HL-60 (cell line): ENCODE measurements around the gene VPS35L.

ENCODE experiments used
- GABPA ChIP-seq: IDR thresholded peaks from 2 replicates; pipeline ENCODE4 v1.6.1; 2012; ENCODE audit warnings: low read depth
- POLR2AphosphoS5 ChIP-seq: IDR thresholded peaks from 2 replicates; pipeline ENCODE4 v1.6.1; 2012; ENCODE audit warnings: low read depth
- SPI1 ChIP-seq: IDR thresholded peaks from 2 replicates; pipeline ENCODE4 v1.6.1; 2012; ENCODE audit warnings: low read depth, mild to moderate bottlenecking, borderline replicate concordance
- TF ChIP-seq, protein P1 (sequence below): IDR thresholded peaks from one replicate; pipeline ENCODE4 v1.5.1; 2011; ENCODE audit warnings: low read length, control low read depth, inconsistent platforms; ENCODE audit not compliant: insufficient read depth
- TF ChIP-seq, protein P2 (sequence below): IDR thresholded peaks from 2 replicates; pipeline ENCODE4 v1.6.1; 2012; ENCODE audit warnings: low read depth; ENCODE audit not compliant: insufficient replicate concordance

DNA sequence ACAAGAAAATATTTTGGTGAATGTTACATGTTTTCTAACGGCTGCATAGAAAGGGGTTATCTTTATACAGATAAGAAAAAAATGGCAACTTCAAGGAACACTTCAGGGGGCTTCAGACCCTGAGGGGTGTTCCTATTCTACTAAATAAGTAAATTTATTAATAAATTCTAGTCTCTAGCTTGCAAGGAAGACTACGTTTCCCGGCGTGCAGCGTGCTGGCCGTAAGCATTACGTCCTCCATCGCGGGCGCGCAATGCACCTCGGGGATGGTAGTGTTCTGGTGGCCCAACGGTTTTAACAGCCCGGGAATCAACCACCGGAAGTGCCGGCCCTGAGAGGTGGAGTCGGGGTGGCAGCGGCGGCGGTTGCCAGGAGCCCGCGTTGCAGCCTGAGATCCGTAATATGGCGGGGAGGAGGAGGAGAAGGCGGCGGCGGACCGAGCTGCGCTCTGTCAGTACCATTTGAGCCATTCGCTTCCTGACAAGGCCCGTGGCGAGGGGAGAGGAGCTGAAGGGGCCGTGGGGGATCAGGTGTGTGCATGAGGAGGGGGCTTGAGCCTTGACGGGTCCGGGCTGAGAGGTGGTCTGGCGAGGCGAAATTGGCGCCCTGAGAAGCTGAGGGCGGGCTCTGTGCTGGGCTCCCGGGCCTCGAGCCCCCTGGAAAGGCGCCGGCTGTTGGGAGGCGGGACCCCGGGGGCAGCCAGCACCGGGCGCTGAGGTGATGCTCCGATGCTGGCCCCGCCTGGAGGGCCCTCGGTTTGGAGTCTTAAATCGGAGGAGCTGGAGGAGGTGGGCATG is 31.7 kb upstream of the VPS35L start, which contains the start of gene CCP110:
- TF ChIP-seq, protein P1, sequence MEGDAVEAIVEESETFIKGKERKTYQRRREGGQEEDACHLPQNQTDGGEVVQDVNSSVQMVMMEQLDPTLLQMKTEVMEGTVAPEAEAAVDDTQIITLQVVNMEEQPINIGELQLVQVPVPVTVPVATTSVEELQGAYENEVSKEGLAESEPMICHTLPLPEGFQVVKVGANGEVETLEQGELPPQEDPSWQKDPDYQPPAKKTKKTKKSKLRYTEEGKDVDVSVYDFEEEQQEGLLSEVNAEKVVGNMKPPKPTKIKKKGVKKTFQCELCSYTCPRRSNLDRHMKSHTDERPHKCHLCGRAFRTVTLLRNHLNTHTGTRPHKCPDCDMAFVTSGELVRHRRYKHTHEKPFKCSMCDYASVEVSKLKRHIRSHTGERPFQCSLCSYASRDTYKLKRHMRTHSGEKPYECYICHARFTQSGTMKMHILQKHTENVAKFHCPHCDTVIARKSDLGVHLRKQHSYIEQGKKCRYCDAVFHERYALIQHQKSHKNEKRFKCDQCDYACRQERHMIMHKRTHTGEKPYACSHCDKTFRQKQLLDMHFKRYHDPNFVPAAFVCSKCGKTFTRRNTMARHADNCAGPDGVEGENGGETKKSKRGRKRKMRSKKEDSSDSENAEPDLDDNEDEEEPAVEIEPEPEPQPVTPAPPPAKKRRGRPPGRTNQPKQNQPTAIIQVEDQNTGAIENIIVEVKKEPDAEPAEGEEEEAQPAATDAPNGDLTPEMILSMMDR = no peak
- TF ChIP-seq POLR2AphosphoS5 = peak; percentile 78
- TF ChIP-seq SPI1 = no peak
- peak; percentile 80 for TF ChIP-seq GABPA
- TF ChIP-seq, protein P2, sequence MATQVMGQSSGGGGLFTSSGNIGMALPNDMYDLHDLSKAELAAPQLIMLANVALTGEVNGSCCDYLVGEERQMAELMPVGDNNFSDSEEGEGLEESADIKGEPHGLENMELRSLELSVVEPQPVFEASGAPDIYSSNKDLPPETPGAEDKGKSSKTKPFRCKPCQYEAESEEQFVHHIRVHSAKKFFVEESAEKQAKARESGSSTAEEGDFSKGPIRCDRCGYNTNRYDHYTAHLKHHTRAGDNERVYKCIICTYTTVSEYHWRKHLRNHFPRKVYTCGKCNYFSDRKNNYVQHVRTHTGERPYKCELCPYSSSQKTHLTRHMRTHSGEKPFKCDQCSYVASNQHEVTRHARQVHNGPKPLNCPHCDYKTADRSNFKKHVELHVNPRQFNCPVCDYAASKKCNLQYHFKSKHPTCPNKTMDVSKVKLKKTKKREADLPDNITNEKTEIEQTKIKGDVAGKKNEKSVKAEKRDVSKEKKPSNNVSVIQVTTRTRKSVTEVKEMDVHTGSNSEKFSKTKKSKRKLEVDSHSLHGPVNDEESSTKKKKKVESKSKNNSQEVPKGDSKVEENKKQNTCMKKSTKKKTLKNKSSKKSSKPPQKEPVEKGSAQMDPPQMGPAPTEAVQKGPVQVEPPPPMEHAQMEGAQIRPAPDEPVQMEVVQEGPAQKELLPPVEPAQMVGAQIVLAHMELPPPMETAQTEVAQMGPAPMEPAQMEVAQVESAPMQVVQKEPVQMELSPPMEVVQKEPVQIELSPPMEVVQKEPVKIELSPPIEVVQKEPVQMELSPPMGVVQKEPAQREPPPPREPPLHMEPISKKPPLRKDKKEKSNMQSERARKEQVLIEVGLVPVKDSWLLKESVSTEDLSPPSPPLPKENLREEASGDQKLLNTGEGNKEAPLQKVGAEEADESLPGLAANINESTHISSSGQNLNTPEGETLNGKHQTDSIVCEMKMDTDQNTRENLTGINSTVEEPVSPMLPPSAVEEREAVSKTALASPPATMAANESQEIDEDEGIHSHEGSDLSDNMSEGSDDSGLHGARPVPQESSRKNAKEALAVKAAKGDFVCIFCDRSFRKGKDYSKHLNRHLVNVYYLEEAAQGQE = no peak
